Stimulated activated CD8-positive, alpha-beta memory T cell treated with anti-CD3 and anti-CD28 coated beads, Interleukin-12 subunit alpha, Interleukin-12 subunit beta, amount 100 ng/mL, for 24 hours (primary cell): ENCODE data around the gene PLEKHA7.
A peak's percentile ranks its signal among the peaks of the same experiment; 100 is the strongest.

Source experiments
- DNase-seq: peaks from one replicate; pipeline ENCODE4 v3.0.0-alpha.2; 2020; ENCODE audit errors: extremely low read depth

PLEKHA7 gene

GRCh38 chr11:16738947-16739815 lies 275.0 kb downstream of the PLEKHA7 start:
- DNase-seq, result no peak

- DNase-seq, result peak; percentile 80
Measured at GRCh38 chr11:16738193-16738946, 275.8 kb downstream of the PLEKHA7 start, which contains the start of gene C11orf58. C11orf58 (plus strand) TSS chr11:16738647; CDS start chr11:16738779, 132 bp downstream.

GRCh38 chr11:16737818-16738192 lies 276.4 kb downstream of the PLEKHA7 start:
- DNase-seq, result no peak
